Activated CD8-positive, alpha-beta memory T cell treated with anti-CD3 and anti-CD28 coated beads for 36 hours (primary cell): ENCODE measurements around the gene SYS1. TPM values are rescaled to one million over a fixed set of nuclear protein-coding genes. Genes with fewer than 3 reads are reported as not detected.
"Not testable (repeated sequence)": the region's sequence is repeated elsewhere in the genome, so short reads cannot be mapped to it uniquely, and the experiment has no call there.

Source experiments
- CTCF ChIA-PET: fragments of 350-600 bp; sonication (Branson Sonifier 250); formaldehyde crosslinking; loops from one replicate; lab custom pipeline; 2021; ENCODE audit warnings: antibody characterized with exemption; lab: Charles Lee
- POLR2A ChIA-PET: fragments of 350-600 bp; sonication (Branson Sonifier 250); formaldehyde crosslinking; loops from one replicate; lab custom pipeline; 2021; ENCODE audit warnings: antibody characterized with exemption; lab: Charles Lee
- total RNA-seq, 2 experiments: library from RNA; stranded (reverse); gene quantifications; one replicate each; pipeline ENCODE4 v1.2.3, GENCODE V29; 2021

SYS1 gene
- total RNA-seq, 2 experiments from 2014 or later: 33.2 to 38.8 TPM

- POLR2A ChIA-PET: interaction anchor here (0.6 to 2.7 kb wide), 4 partner anchors 15 to 111 kb away, joined by 3 to 12 read pairs (median 5); partner anchors contain the start of gene SYS1
- CTCF ChIA-PET: interaction anchor here (1.0 to 3.7 kb wide), 3 partner anchors 16 to 29 kb away, joined by 5 to 16 read pairs (median 11); partner anchors contain the start of gene SYS1
Measured at GRCh38 chr20:45347297-45347935, 15.5 kb upstream of the SYS1 start.

GRCh38 chr20:45347936-45348778 lies 14.8 kb upstream of the SYS1 start, which contains the start of gene SDC4:
Gene SDC4 (minus strand): TSS chr20:45348424. CDS start chr20:45348384, 40 bp downstream.
- CTCF ChIA-PET: interaction anchor here (0.6 to 3.7 kb wide), 6 partner anchors 15 to 198 kb away, joined by 3 to 16 read pairs (median 4); partner anchors contain the start of gene SYS1

GRCh38 chr20:45350217-45350616 lies 12.7 kb upstream of the SYS1 start:
- ChIA-PET POLR2A (no interaction called here), CTCF (interaction anchor here (1.0 to 1.8 kb wide), 2 partner anchors 13 to 87 kb away, joined by 5 read pairs; partner anchors contain the start of gene SYS1)

More at GRCh38 chr20:45347936-45348778, 14.8 kb upstream of the SYS1 start, which contains the start of gene SDC4:
- POLR2A ChIA-PET: interaction anchor here (0.6 to 2.7 kb wide), 5 partner anchors 9 to 110 kb away, joined by 3 to 12 read pairs (median 3); partner anchors contain the start of gene SYS1

GRCh38 chr20:45350795-45351194 lies 12.2 kb upstream of the SYS1 start:
- POLR2A ChIA-PET: not testable (repeated sequence)
- CTCF ChIA-PET: interaction anchor here (0.6 to 1.8 kb wide), 4 partner anchors 11 to 646 kb away, joined by 3 to 5 read pairs (median 3); partner anchors contain the start of gene SYS1

- POLR2A ChIA-PET: no interaction called here
- CTCF ChIA-PET: interaction anchor here (1.1 to 1.7 kb wide), 3 partner anchors 10 to 84 kb away, joined by 3 to 6 read pairs (median 4); partner anchors contain the start of gene SYS1
Measured at GRCh38 chr20:45352729-45353128, 10.2 kb upstream of the SYS1 start.

GRCh38 chr20:45353746-45354145 lies 9.2 kb upstream of the SYS1 start:
- CTCF ChIA-PET: interaction anchor here (2.2 kb wide), 1 partner anchor 9 kb away, joined by 13 read pairs; the partner anchor contains the start of gene SYS1

GRCh38 chr20:45354423-45355208 lies 8.3 kb upstream of the SYS1 start:
- POLR2A ChIA-PET: interaction anchor here (1.0 kb wide), 1 partner anchor 8 kb away, joined by 3 read pairs; the partner anchor contains the start of gene SYS1

More at GRCh38 chr20:45353746-45354145, 9.2 kb upstream of the SYS1 start:
- POLR2A ChIA-PET: interaction anchor here (1.0 kb wide), 1 partner anchor 9 kb away, joined by 3 read pairs; the partner anchor contains the start of gene SYS1

GRCh38 chr20:45355209-45356084 lies 7.5 kb upstream of the SYS1 start:
- POLR2A ChIA-PET: no interaction called here
- CTCF ChIA-PET: interaction anchor here (0.5 to 2.2 kb wide), 4 partner anchors 7 to 473 kb away, joined by 3 to 13 read pairs (median 4); partner anchors contain the start of gene SYS1

More at GRCh38 chr20:45354423-45355208, 8.3 kb upstream of the SYS1 start:
- CTCF ChIA-PET: interaction anchor here (0.8 to 2.2 kb wide), 2 partner anchors 8 to 18 kb away, joined by 3 to 13 read pairs; partner anchors contain the start of gene SYS1

- ChIA-PET POLR2A (no interaction called here), CTCF (interaction anchor here (1.2 kb wide), 1 partner anchor 79 kb away, joined by 4 read pairs; no protein-coding TSS in a partner anchor)
Measured at GRCh38 chr20:45358282-45359068, 4.5 kb upstream of the SYS1 start.

- POLR2A ChIA-PET: no interaction called here
- CTCF ChIA-PET: interaction anchor here (1.2 kb wide), 1 partner anchor 78 kb away, joined by 4 read pairs; no protein-coding TSS in a partner anchor
Measured at GRCh38 chr20:45359069-45359405, 3.9 kb upstream of the SYS1 start.

- POLR2A ChIA-PET: no interaction called here
- CTCF ChIA-PET: interaction anchor here (1.2 kb wide), 1 partner anchor 78 kb away, joined by 4 read pairs; no protein-coding TSS in a partner anchor
Measured at GRCh38 chr20:45359406-45360148, 3.4 kb upstream of the SYS1 start.

- POLR2A ChIA-PET: interaction anchor here (1.5 to 2.1 kb wide), 3 partner anchors 12 to 45 kb away, joined by 4 to 18 read pairs (median 12); partner anchors contain the start of gene SDC4
- CTCF ChIA-PET: interaction anchor here (0.8 to 6.6 kb wide), 6 partner anchors 10 to 89 kb away, joined by 3 to 63 read pairs (median 22); partner anchors contain the start of gene PIGT
Measured at GRCh38 chr20:45361793-45362192, 1.2 kb upstream of the SYS1 start.

- POLR2A ChIA-PET: interaction anchor here (0.6 to 2.1 kb wide), 11 partner anchors 8 to 79 kb away, joined by 3 to 18 read pairs (median 6); partner anchors contain the start of genes PIGT and SDC4
- CTCF ChIA-PET: interaction anchor here (0.8 to 6.6 kb wide), 18 partner anchors 9 to 89 kb away, joined by 3 to 63 read pairs (median 6); partner anchors contain the start of genes PIGT, SDC4 and TP53TG5
Measured at GRCh38 chr20:45363611-45364492, 896 bp downstream of the SYS1 start.

GRCh38 chr20:45365444-45365970 lies 2.6 kb downstream of the SYS1 start:
- ChIA-PET CTCF (interaction anchor here (0.8 to 6.6 kb wide), 6 partner anchors 7 to 87 kb away, joined by 3 to 63 read pairs (median 14); partner anchors contain the start of gene PIGT), POLR2A (no interaction called here)
